Activated naive CD4-positive, alpha-beta T cell treated with anti-CD3 and anti-CD28 coated beads, Interleukin-2, amount 50 U/mL, for 16 hours (primary cell): ENCODE results near the gene GINM1.
A peak's percentile ranks its signal among the peaks of the same experiment; 100 is the strongest.

Experiments
- DNase-seq: peaks from one replicate; pipeline ENCODE4 v3.0.0-alpha.2; 2020

GINM1 gene

GRCh38 chr6:149565527-149566409 is at the start of gene GINM1:
Gene GINM1 (plus strand): TSS chr6:149566375. CDS start chr6:149566415, 40 bp downstream.
- peak; percentile 93 for DNase-seq

- no peak for DNase-seq
Observed at GRCh38 chr6:149529650-149530049, 36.5 kb upstream of the GINM1 start.

- DNase-seq = no peak
Observed at GRCh38 chr6:149534742-149535141, 31.4 kb upstream of the GINM1 start.

GRCh38 chr6:149541139-149541538 is 25.0 kb upstream of the GINM1 start:
- DNase-seq = no peak

GRCh38 chr6:149544646-149545257 is 21.4 kb upstream of the GINM1 start:
- DNase-seq = no peak

- DNase-seq = peak; percentile 63
Observed at GRCh38 chr6:149545258-149545753, 20.9 kb upstream of the GINM1 start.

GRCh38 chr6:149545754-149546471 is 20.3 kb upstream of the GINM1 start, which contains the start of gene PPIL4:
Gene PPIL4 (minus strand): TSS chr6:149546043. CDS start chr6:149546005, 38 bp downstream.
- peak; percentile 96 for DNase-seq

GRCh38 chr6:149551920-149552319 is 14.3 kb upstream of the GINM1 start:
- no peak for DNase-seq

GRCh38 chr6:149558029-149558428 is 8.1 kb upstream of the GINM1 start:
- no peak for DNase-seq

GRCh38 chr6:149559389-149559788 is 6.8 kb upstream of the GINM1 start:
- DNase-seq = no peak

- no peak for DNase-seq
Observed at GRCh38 chr6:149560736-149561135, 5.4 kb upstream of the GINM1 start.

GRCh38 chr6:149563203-149563927 is 2.8 kb upstream of the GINM1 start:
- no peak for DNase-seq

- DNase-seq = no peak
Observed at GRCh38 chr6:149563928-149564325, 2.2 kb upstream of the GINM1 start.

- peak; percentile 64 for DNase-seq
Observed at GRCh38 chr6:149566410-149567193, 427 bp downstream of the GINM1 start.

GRCh38 chr6:149567194-149567586 is 1.0 kb downstream of the GINM1 start:
- DNase-seq = no peak

- no peak for DNase-seq
Observed at GRCh38 chr6:149567945-149568585, 1.9 kb downstream of the GINM1 start.

GRCh38 chr6:149580880-149581279 is 14.7 kb downstream of the GINM1 start:
- no peak for DNase-seq

- no peak for DNase-seq
Observed at GRCh38 chr6:149581349-149581748, 15.2 kb downstream of the GINM1 start.

- DNase-seq = no peak
Observed at GRCh38 chr6:149586149-149586548, 20.0 kb downstream of the GINM1 start.

- no peak for DNase-seq
Observed at GRCh38 chr6:149592983-149593382, 26.8 kb downstream of the GINM1 start.

GRCh38 chr6:149593408-149593807 is 27.2 kb downstream of the GINM1 start:
- DNase-seq = no peak
